ENCODE results near the gene ZNF652. TPM values are rescaled to one million over a fixed set of nuclear protein-coding genes. Genes with fewer than 3 reads are reported as not detected.

ZNF652 gene
- total and polyA plus RNA-seq, 2 experiments from 2014 or later = 36.2 to 54.5 TPM

GRCh38 chr17:49267912-49268311 is 94.1 kb downstream of the ZNF652 start:
- H3K4me1 Mint-ChIP-seq = no peaks in the 10 kb centered on the region
- Histone ChIP-seq H3K79me2 (replicated peaks; ENCODE audit: insufficient read depth) (no peaks in the 10 kb centered on the region), H2AFZ (no peak overlapping the region), H4K20me1 (replicated peaks; ENCODE audit: insufficient read depth) (no peaks in the 10 kb centered on the region), H3K4me3 (no peak overlapping the region), H3K36me3 (ENCODE audit: insufficient read depth) (no peaks in the 10 kb centered on the region), H3K27ac (ENCODE audit: low read depth) (no peak overlapping the region), H3K9me2 (ENCODE audit: insufficient read depth) (no peaks in the 10 kb centered on the region), H3K4me1 (ENCODE audit: insufficient read depth) (no peaks in the 10 kb centered on the region), H3F3A (replicated peaks; ENCODE audit: low read depth) (no peaks in the 10 kb centered on the region), H3K27me3 (ENCODE audit: insufficient read depth) (no peaks in the 10 kb centered on the region), H3K4me2 (no peak overlapping the region)
- TF ChIP-seq ZNF114 (CRISPR knock-in tag; IDR thresholded peaks at IDR 0.05) = no peak
- TF ChIP-seq CTCF (conservative IDR thresholded peaks at IDR 0.05; ENCODE audit: low read depth in 2 of 2) = peak in 1 of 2 experiments; percentile 30; a peak in 2 of 4 replicates
- TF ChIP-seq NANOG (IDR thresholded peaks at IDR 0.05; ENCODE audit: borderline replicate concordance) = no peak
- no peak for TF ChIP-seq EZH2phosphoT487 (IDR thresholded peaks at IDR 0.05; ENCODE audit: unreplicated experiment)
- no peaks in the 10 kb centered on the region for H3K9me3 Mint-ChIP-seq
- H3K27me3 Mint-ChIP-seq (ENCODE audit: insufficient read depth, low read depth, poor library complexity) = peaks cover 12% of the 10 kb centered on the region
- H3K27ac Mint-ChIP-seq = no peak overlapping the region
- H3K36me3 Mint-ChIP-seq (ENCODE audit: low read depth) = no peaks in the 10 kb centered on the region
- ATAC-seq (peak; percentile 36; the same call in 2 of the 3 replicates), DNase-seq (ENCODE audit: low spot score) (no peak)
- no peak overlapping the region for H3K4me3 Mint-ChIP-seq

GRCh38 chr17:49266233-49266632 is 95.8 kb downstream of the ZNF652 start:
- no peak overlapping the region for H3K4me3 Mint-ChIP-seq
- TF ChIP-seq REST (IDR thresholded peaks at IDR 0.05; ENCODE audit: unreplicated experiment) = no peak
- TF ChIP-seq ZNF331 (CRISPR knock-in tag; IDR thresholded peaks at IDR 0.05; ENCODE audit: low read depth) = no peak
- TF ChIP-seq EZH2 (IDR thresholded peaks at IDR 0.05; ENCODE audit: low read depth, unreplicated experiment) = no peak
- no peak for TF ChIP-seq ZNF462 (CRISPR knock-in tag; IDR thresholded peaks at IDR 0.05)
- TF ChIP-seq JUNB (IDR thresholded peaks at IDR 0.05; ENCODE audit: unreplicated experiment) = no peak
- no peak for TF ChIP-seq ETS1 (IDR thresholded peaks at IDR 0.05)

More at GRCh38 chr17:49266233-49266632, 95.8 kb downstream of the ZNF652 start:
- H3F3A ChIP-seq (replicated peaks; ENCODE audit: low read depth) = no peaks in the 10 kb centered on the region
- no peak overlapping the region for H3K27ac ChIP-seq (ENCODE audit: low read depth)
- no peak overlapping the region for H2AFZ ChIP-seq
- no peaks in the 10 kb centered on the region for H3K79me2 ChIP-seq (replicated peaks; ENCODE audit: insufficient read depth)
- H3K27me3 Mint-ChIP-seq (ENCODE audit: insufficient read depth, low read depth, poor library complexity) = peaks cover 10% of the 10 kb centered on the region
- H3K27me3 ChIP-seq (ENCODE audit: insufficient read depth) = peaks cover 3% of the 10 kb centered on the region
- H3K9me3 Mint-ChIP-seq = no peaks in the 10 kb centered on the region
- no peaks in the 10 kb centered on the region for H3K4me1 ChIP-seq (ENCODE audit: insufficient read depth)
- H3K36me3 Mint-ChIP-seq (ENCODE audit: low read depth) = no peaks in the 10 kb centered on the region
- no peaks in the 10 kb centered on the region for H4K20me1 ChIP-seq (replicated peaks; ENCODE audit: insufficient read depth)
- H3K9me2 ChIP-seq (ENCODE audit: insufficient read depth) = no peaks in the 10 kb centered on the region
- no peak for ATAC-seq
- H3K4me1 Mint-ChIP-seq = peaks cover 1% of the 10 kb centered on the region; the same call in 2 of the 3 replicates
- no peak overlapping the region for H3K4me3 ChIP-seq
- no peaks in the 10 kb centered on the region for H3K36me3 ChIP-seq (ENCODE audit: insufficient read depth)
- no peak overlapping the region for H3K4me2 ChIP-seq
- no peak overlapping the region for H3K27ac Mint-ChIP-seq
- DNase-seq (ENCODE audit: low spot score) = no peak

All from GM23338 (cell line).